ENCODE measurements around the gene TAGLN2. TPM values are rescaled to one million over a fixed set of nuclear protein-coding genes. Genes with fewer than 3 reads are reported as not detected.
"Not testable (repeated sequence)": the region's sequence is repeated elsewhere in the genome, so short reads cannot be mapped to it uniquely, and the experiment has no call there.

The TAGLN2 gene
- total and polyA plus RNA-seq, 2 experiments from 2014 or later, result 122 to 292 TPM

- Histone ChIP-seq H3K4me2 (peak overlapping the region; percentile 69), H3K27me3 (no peaks in the 10 kb centered on the region), H3K4me3 (no peak overlapping the region), H2AFZ (no peak overlapping the region), H3K9me3 (ENCODE audit: low read depth) (no peaks in the 10 kb centered on the region), H3K79me2 (no peaks in the 10 kb centered on the region), H3K4me1 (ENCODE audit: insufficient read depth) (peaks cover 14% of the 10 kb centered on the region), H3K27ac (no peak overlapping the region), H4K20me1 (ENCODE audit: insufficient read depth, poor library complexity, severe bottlenecking) (no peaks in the 10 kb centered on the region), H3K9me2 (replicated peaks; ENCODE audit: insufficient read depth) (no peaks in the 10 kb centered on the region), H3K36me3 (replicated peaks; ENCODE audit: insufficient read depth, low read depth) (no peaks in the 10 kb centered on the region)
- 34% methylated on average over 2 of the region's 2 CpGs for WGBS (ENCODE audit: low lambda C conversion rate, missing lambda C conversion rate)
- no peak for DNase-seq (ENCODE audit: low spot score)
- no peak for TF ChIP-seq EZH2phosphoT487 (IDR thresholded peaks at IDR 0.05; ENCODE audit: low read depth, severe bottlenecking, unreplicated experiment)
- TF ChIP-seq EZH2 (IDR thresholded peaks at IDR 0.05; ENCODE audit: borderline replicate concordance), result no peak
- TF ChIP-seq CTCF (IDR thresholded peaks at IDR 0.05; ENCODE audit: poor library complexity), result no peak
These were observed 24.4 kb downstream of the TAGLN2 start for GRCh38 chr1:159900755-159901360.

GRCh38 chr1:159900086-159900680 is 25.1 kb downstream of the TAGLN2 start, which contains the start of gene CFAP45:
CFAP45 (minus strand) TSS chr1:159900165; CDS start chr1:159900098, 67 bp downstream.
- Histone ChIP-seq H3K36me3 (replicated peaks; ENCODE audit: insufficient read depth, low read depth) (no peaks in the 10 kb centered on the region), H2AFZ (no peak within 1 kb of the TSS), H3K27ac (no peak within 1 kb of the TSS), H3K9me2 (replicated peaks; ENCODE audit: insufficient read depth) (no peaks in the 10 kb centered on the region), H3K27me3 (no peaks in the 10 kb centered on the region), H4K20me1 (ENCODE audit: insufficient read depth, poor library complexity, severe bottlenecking) (no peaks in the 10 kb centered on the region), H3K4me2 (peak within 1 kb of the TSS; percentile 69), H3K79me2 (no peaks in the 10 kb centered on the region), H3K4me1 (ENCODE audit: insufficient read depth) (peaks cover 14% of the 10 kb centered on the region), H3K4me3 (no peak within 1 kb of the TSS), H3K9me3 (ENCODE audit: low read depth) (no peaks in the 10 kb centered on the region)
- DNase-seq (ENCODE audit: low spot score), result peak; percentile 95
- TF ChIP-seq EZH2phosphoT487 (IDR thresholded peaks at IDR 0.05; ENCODE audit: low read depth, severe bottlenecking, unreplicated experiment), result no peak
- no peak for TF ChIP-seq EZH2 (IDR thresholded peaks at IDR 0.05; ENCODE audit: borderline replicate concordance)
- no peak for TF ChIP-seq CTCF (IDR thresholded peaks at IDR 0.05; ENCODE audit: poor library complexity)
- WGBS (ENCODE audit: low lambda C conversion rate, missing lambda C conversion rate), result 15% methylated on average over 17 of the region's 30 CpGs

GRCh38 chr1:159899634-159900033 is 25.7 kb downstream of the TAGLN2 start:
- DNase-seq (ENCODE audit: low spot score); H4K20me1 ChIP-seq (ENCODE audit: insufficient read depth, poor library complexity, severe bottlenecking); H3K4me3 ChIP-seq; H3K27ac ChIP-seq; H3K79me2 ChIP-seq; H2AFZ ChIP-seq; H3K9me2 ChIP-seq (replicated peaks; ENCODE audit: insufficient read depth); H3K9me3 ChIP-seq (ENCODE audit: low read depth); H3K36me3 ChIP-seq (replicated peaks; ENCODE audit: insufficient read depth, low read depth); H3K27me3 ChIP-seq: not testable (repeated sequence)
- WGBS (ENCODE audit: low lambda C conversion rate, missing lambda C conversion rate), result 93% methylated on average over 12 of the region's 15 CpGs
- H3K4me2 ChIP-seq, result peak overlapping the region; percentile 69
- peaks cover 14% of the 10 kb centered on the region for H3K4me1 ChIP-seq (ENCODE audit: insufficient read depth)

- Histone ChIP-seq H3K4me3 (no peak overlapping the region), H2AFZ (no peak overlapping the region), H3K27me3 (no peaks in the 10 kb centered on the region), H3K79me2 (no peaks in the 10 kb centered on the region), H3K36me3 (replicated peaks; ENCODE audit: insufficient read depth, low read depth) (no peaks in the 10 kb centered on the region), H4K20me1 (ENCODE audit: insufficient read depth, poor library complexity, severe bottlenecking) (no peaks in the 10 kb centered on the region), H3K4me2 (no peak overlapping the region), H3K9me3 (ENCODE audit: low read depth) (no peaks in the 10 kb centered on the region), H3K27ac (no peak overlapping the region), H3K4me1 (ENCODE audit: insufficient read depth) (peaks cover 14% of the 10 kb centered on the region), H3K9me2 (replicated peaks; ENCODE audit: insufficient read depth) (no peaks in the 10 kb centered on the region)
- 85% methylated on average over 3 of the region's 3 CpGs for WGBS (ENCODE audit: low lambda C conversion rate, missing lambda C conversion rate)
- no peak for DNase-seq (ENCODE audit: low spot score)
- no peak for TF ChIP-seq EZH2 (IDR thresholded peaks at IDR 0.05; ENCODE audit: borderline replicate concordance)
- TF ChIP-seq CTCF (IDR thresholded peaks at IDR 0.05; ENCODE audit: poor library complexity), result no peak
- no peak for TF ChIP-seq EZH2phosphoT487 (IDR thresholded peaks at IDR 0.05; ENCODE audit: low read depth, severe bottlenecking, unreplicated experiment)
These were observed 26.8 kb downstream of the TAGLN2 start for GRCh38 chr1:159898527-159898926.

All from hepatocyte (in vitro differentiated cells).